ENCODE results near the gene DNM1.

Gene DNM1

DNA sequence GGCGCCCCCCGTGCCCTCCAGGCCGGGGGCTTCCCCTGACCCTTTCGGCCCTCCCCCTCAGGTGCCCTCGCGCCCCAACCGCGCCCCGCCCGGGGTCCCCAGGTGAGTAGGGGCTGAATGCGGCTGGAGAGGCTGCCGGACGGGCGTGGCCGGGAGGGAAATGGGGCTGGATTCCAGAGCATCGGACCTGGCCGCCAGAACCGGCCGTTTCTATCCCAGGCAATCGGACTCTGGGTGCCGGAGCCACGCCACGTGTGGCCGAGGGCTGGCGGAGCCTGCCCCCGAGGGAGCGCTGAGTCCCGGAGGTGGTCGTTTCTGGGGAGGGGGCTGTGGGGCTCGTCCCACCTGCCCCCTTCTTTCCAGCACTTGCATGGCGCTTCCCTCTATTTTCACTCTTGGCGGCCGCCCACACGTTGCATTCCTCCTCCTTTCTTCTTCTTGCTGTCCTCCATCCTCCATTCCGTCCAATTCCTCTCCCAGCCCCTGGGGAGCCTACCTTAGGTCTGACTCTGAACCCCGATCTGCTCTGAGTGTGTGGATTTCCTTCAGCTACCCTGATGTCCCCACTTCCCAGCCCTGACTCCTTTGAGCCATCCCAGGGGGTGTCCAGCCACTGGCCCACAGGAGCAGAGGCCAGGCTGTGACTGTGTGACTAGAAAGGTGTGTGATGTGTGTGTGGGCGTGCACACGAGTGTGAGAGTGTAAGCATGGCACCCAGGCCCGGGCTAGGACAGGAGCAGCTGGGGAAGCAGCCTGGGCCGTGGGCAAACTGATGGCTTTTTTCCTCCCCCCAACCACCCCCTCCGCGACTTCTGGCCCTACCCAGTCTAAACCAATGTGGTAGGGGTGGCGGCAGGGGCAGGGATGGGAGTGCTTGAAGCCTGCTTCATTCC is 47.9 kb downstream of the DNM1 start:
- DNase-seq (ENCODE audit: low read depth in 2 of 2) = no peak

DNA sequence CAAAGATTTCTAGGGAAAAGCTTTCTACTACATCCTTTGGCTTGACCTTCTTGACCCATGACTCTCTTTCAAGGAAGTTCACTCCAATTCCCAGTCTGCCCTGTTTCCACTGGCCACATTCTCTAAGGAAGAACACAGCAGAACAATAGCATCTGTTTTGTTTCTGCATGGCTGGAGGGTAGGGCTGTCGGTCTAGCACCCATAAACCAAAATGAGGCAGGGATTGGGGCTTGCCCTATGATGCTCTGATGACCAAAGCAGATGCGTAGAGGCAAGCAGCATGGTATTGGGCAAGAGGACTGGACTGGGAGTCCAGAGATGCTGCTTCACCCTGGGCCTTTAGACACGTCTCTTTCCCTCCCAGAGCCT is 48.5 kb downstream of the DNM1 start:
- no peak for DNase-seq (ENCODE audit: low read depth in 2 of 2)

DNA sequence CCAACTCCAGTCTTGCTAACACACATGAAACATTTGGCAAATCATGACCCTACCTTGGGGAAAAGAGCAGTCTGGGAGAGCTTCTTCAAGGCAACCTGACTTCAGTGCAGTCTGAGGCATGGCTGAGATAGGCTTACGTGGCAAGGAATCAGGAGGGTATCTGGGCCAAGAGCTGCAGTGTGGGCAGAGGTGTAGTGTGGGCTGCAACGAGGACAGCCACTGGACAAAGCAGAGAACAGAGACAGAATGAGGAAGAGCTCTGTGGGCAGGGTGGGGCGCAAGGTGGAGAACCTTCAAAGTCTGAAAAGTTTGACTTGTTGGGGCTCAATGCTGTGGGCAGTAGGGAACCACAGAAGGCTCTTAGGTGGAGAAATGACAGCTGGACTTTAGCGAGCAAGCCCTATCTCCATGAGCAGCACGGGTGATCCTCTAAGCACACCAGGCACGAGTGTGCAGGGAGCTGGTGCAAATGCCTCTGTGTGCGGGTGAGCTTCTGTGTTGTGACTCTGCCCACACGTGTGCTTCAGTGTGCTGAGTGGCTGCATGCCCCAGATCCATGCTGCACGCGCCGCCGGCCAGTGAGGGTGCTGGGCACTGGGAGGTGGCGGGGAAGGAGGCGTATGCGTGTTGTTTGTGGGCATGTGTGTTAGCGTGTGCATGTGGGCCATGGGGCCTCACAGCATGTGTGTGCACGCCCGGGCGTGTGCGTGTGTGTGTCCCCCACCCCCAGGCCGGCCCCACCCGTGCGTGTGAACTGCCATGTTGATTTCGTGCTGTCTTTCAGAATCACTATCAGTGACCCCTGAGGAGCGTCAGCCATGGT is 49.3 kb downstream of the DNM1 start:
- no peak for DNase-seq (ENCODE audit: low read depth in 2 of 2)

DNA sequence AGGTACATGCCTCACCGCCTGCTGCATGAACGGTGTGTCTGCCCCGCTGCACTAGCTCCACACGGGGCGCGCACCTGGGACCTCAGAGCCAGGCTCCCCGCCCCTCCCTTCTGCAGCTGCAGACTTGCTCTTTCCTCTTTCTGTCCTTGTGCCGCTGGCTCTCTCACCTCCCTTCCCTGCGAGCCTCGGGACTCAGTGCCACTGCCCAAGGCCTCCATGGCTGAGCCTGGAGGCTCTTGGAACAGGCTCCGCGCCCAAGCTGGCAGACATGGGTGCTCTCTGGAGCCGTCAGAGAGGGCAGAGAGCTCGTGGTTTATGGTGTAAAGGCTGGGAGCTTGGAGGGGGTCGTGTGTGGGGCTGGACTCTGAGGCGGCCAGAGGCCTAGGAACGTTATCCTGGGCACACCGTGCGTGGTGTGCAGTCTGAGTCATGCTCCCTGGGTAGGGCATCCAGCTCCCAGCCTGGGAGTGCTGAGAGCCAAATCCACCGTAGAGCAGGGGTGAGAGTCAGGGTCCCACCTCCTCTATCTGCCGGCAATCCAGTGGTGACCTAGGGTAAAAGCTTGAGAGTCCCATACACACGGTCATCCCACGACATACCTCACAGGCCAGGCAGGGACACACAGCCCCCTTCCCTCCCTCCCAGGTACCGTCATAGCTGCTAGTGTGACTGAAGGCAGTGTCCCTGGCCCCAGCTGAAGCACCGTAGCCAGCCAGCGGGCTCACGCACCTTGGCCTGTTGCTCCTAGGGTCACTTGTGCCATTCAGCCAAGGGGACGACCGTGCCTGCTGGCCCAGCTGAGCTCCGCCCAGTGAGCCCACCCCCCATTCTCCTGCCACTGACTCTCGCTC is 50.2 kb downstream of the DNM1 start:
- no peak for DNase-seq (ENCODE audit: low read depth in 2 of 2)

DNA sequence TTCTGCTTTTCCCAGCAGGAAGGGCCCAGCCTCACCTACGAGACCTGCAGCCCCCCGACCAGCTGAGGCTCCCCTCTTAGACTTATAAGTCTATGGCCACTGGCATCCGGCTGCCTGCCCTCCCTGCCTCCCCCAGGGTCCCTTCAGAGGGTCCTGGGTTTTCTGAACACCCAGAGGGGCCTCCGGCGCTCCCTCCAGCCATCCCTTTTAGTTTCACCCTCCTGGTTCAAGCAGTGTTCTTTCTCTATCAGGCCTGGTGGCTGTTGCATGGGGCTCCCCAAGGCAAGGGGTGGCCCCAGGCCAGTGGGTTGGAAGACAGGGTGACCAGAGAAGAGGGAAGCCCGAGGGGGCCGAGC is 50.8 kb downstream of the DNM1 start:
- DNase-seq (ENCODE audit: low read depth in 2 of 2) = no peak

DNA sequence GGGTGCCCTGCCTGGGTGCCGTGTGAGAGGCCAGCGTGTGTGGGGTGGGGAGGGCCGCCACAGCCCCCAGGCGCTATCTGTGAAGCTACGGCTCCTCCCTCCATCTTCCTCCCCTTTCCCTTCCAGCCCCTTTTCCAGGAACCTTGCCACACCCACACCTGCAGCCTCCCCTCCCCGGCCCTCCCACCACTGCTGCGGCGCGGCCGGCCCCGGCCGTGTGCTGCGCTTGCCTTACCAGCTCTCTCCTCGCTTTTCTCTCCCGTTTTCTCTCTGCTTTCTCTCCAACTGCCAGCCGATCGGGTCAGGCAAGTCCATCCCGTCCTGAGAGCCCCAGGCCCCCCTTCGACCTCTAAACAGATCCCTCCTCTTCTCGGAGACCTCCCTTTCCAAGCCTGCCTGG is 51.2 kb downstream of the DNM1 start:
- no peak for DNase-seq (ENCODE audit: low read depth in 2 of 2)

DNA sequence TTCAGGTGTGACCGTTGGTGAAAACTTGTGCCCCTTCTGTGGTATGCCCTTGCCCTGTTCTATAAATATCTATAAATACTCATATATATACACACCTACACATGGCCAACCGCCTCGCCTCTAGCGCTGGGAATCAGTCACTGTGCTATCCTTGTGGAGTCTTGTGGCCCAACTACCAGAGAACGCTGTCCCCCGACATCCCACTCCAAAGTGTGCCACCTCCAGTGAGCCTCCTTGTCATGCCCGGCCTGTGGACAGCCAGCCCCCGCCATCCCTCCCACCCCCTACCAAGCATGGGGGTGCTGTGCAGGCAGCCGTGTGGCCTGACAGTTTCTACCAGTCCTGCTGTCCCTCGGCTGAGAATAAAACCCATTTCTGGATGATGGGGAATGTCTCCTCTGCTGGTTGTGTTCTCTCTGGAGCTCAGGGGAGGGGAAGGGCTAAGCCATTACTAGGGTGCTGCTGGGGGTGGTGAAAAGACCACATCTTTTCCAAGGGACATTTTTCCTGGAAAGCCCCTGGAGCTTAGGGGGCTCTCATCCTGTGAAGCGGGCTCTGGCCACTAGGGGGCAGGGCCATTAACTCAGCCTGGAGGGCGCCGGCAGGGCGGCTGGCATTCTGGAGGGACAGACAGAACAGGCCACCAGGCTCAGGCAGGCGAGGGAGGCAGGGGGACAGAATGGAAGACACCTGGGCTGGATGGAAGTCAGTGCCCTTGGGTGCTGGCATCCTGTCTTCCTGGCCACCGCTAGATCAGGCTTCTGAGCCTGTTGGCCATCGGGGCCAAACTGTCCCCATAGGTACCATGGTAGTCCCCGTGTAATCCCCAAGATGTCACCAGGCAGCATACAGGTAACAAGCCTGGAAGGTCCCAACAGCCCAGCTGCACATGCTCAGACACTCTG is 51.9 kb downstream of the DNM1 start:
- DNase-seq (ENCODE audit: low read depth in 2 of 2) = peak in 1 of 2 donors; percentile 25

DNA sequence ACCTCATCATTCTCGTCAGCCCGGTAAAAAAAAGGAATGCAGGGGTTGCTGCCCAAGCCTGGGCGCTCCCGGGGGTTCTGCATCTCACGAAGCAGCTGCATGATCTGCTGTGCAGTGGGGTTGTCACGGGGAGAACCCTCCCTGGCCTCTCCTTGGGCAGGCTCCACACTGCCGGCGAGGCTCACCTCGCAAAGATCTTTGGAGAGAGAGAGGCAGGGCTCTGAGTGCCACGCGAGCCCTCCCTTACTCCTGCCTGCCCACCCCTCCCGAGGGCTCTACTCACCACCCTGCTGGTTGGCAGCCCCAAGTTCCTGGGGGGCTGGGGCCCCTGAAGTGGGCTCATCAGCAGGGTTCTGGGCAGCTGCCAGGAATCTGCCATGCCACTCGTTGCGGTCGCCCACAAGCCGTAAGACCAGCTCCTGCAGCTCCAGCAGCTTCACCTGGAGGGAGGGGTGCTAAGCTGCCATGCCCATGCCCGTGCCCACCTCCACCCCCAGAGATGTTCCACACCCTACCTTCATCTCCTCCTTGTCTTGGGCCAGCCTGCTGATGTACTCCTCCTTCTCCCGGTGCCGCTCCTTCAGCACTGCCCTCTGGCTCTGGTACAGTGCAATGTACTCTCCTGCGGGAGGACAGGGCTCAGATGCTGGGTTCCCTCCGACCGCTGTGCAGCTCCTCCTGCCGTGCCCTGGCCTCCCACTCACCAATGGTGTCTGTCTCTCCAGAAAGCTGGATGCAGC is 54.1 kb downstream of the DNM1 start:
- no peak for DNase-seq (ENCODE audit: low read depth in 2 of 2)

DNA sequence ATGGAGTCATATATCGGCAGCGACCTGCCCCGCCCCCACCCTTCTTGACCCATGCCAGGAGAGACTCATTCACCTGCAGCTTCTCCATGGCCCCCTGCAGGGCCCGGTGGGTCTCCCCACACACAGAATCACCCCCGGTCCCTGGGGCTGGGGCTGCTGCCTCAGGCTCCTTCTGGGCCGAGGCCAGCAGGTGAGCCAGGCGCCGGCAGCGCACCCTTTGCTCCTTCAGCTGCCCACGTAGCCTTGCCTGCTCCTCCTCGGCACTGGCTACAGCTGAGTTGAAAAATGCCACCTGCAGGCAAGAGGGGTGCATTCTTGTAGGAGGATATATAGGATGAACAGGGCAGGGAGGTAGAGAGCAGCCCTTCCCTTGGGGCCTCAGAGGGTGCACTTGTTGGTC is 54.7 kb downstream of the DNM1 start:
- no peak for DNase-seq (ENCODE audit: low read depth in 2 of 2)

DNA sequence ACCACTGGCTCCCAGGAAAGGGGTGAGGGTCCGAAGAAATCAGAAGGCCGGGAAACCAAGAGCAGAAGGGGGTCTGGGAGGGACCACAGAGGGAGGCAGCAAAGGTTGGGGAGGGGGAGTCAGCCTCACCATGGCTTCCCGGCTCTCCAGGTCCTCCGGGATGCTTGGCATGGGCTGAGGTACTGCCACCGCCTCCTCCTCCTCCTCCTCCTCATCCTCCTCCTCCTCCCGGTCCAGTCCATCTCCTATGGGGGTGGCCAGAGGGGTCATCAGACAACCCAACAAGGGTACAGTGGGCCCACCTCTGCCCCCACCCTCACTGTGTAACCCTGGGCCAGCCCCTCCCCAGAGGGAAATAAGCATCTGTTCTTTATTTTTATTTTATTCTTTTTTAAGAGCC is 55.1 kb downstream of the DNM1 start:
- no peak for DNase-seq (ENCODE audit: low read depth in 2 of 2)

DNA sequence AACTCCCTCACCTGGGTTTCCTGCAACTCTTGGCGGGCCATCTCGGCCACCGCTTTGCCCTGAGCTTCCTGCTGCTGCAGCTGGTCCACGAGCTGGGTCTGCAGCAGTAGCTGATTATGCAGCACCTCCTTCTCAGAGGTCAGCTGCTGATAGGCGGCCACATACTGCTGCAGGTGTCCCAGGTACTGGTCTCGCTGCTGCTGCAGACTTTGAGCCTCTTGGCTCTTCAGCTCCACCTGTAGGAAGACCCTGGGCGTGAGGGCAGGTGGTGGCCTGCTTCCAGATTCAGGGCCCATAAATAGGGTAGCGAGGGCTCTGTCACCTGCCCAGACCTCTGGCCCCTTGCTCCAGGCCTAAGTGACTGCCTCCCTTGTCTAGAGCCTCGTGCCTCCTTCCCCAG is 56.0 kb downstream of the DNM1 start:
- no peak for DNase-seq (ENCODE audit: low read depth in 2 of 2)

DNA sequence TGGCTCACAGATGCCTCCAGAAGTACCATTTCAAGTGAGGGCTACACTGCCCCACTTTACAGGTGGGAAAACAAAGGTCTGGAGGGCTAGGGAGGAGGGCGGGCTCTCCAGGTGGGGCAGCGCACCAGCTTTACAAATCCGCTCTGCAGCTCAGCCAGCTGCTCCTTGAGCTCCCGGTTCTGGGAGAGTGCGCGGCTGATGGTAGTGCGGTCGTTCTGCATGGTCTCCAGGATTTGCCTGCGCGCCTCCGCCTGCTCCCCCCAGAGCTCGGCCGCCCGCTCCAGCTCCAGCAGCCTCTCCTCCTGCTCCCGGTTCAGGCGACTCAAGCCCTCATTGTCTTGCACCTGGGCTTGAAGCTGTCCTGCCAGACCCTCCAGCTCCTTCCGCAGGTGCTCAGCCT is 57.2 kb downstream of the DNM1 start:
- no peak for DNase-seq (ENCODE audit: low read depth in 2 of 2)

DNA sequence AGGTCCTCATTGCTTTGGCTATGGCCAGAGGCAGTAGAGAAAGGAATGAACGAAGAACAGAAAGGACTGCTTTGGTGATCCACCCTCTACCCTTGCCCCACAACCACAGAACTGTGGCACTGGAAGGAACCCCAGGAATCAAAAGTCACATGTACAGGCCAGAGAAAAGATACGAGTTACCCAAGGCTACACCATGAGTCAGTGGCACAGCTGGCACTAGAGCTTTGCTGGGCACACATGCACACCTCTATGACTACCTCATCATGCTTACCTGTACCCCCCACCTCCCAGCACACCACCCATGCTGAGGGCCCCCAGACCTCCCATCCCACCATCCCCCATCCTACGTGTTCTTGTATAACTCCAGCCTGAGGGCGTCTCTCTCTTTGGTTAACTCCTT is 59.5 kb downstream of the DNM1 start:
- no peak for DNase-seq (ENCODE audit: low read depth in 2 of 2)

DNA sequence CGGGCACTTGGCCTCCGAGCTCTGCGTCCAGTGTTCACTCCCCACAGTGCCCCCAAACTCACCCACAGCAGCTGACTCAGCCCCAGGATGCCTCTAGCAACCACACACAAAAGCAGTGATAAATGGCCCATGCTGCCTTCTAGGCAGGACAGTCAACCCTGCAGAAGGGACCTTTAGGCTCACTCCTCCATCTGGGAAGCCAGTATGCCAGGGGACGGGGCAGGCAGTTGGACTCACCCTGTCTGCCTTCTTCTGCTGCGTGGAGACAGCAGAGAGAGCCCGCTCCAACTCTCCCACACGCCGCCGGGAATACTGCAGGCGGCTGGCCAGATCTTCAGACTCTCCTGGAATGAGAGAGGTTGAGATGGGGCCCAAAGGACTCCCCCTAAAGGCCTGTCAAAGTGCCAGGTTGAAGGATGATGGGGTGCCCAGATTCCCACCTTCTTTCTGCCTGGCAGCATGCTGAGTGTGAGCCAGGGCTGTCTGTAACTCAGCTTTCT is 62.2 kb downstream of the DNM1 start:
- no peak for DNase-seq (ENCODE audit: low read depth in 2 of 2)

DNA sequence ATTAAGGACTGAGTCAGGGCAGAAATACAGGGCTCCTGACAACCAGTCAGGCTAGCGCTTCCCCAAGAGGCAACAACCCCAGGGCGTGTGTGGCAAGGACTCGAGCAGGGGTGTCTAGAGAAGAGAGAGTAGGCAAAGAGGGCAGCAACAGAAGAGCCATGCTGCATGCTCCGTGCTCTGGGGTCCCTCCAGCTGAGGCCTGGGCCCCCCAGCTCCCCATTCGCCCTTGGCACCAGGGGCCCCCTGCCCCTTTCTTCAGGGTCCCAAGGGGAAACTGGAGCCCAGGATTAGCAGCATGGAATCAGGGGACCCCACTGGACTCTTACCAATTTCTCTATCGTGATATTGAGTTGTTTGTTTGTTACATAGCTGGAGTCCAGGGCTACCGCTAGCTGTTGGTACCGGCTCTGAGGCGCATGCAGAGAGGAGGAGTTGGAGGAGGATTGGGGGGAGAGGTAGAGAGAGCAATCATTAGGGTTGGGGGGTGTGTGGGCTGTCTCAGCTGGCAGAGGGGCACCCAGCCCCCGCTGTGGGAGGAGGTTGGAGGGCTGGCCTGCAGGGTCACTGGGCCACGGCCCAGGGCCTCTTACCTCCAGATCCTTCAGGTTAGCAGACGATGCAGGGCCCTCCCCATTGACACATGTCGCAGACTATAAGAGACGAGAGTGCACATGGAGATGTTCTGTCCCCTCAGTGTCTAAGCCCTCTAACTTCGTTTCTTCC is 63.9 kb downstream of the DNM1 start:
- DNase-seq (ENCODE audit: low read depth in 2 of 2) = no peak

DNA sequence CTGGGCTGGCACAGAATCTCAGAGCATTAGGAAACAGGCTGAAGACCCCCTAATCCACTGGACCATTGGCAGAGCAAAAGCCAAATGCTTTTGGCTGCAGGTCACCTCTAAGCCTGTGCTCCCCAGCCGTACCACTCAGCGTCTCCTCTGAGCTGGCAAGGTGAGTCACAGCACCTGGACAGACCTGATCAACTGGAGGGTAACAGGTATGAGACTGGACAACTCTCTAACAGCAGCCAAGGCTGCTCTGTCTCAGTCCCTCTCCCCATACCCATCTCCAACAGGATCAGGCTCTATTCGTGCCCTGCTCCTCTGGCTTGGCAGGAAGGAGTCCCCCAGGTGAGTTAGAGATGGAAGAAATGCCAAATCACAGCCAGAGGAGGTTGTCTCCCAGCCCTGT is 67.9 kb downstream of the DNM1 start:
- no peak for DNase-seq (ENCODE audit: low read depth in 2 of 2)

DNA sequence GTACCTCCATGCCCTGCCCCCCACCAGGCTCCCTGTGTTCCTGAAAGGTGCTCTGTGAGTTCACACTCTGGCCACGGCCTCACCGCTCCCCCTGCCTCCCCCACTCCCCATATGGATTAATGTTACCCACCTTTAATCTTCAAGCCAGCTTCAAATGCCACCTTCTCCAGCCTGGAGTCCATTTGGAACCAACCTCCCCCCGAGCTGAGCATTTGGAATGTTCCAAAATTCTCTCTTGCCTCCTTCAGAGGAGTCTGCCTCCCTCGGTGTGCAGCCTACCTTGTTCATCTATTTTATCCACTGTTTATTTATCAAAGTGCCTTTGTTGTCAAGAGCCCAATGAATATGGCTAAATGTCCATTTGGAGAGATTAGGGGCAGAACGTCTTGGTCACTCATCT is 68.3 kb downstream of the DNM1 start:
- no peak for DNase-seq (ENCODE audit: low read depth in 2 of 2)

DNA sequence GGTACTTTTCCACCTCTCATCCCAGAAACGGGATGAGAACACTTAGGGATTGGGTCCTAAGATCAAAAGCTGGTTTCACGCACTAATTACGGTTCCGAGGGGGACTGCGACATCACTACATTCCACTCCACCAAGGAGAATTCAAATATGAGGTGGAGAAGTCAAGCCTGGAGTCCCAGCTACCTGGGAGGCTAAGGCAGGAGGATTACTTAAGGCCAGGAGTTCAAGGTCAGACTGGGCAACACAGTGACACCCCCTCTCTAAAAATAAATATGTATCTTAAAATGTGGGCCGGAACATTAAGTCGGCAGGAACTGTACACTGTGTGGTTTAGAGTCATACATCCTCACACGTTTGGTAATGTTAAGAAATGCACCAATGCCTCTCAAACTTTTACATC is 71.1 kb downstream of the DNM1 start:
- no peak for DNase-seq (ENCODE audit: low read depth in 2 of 2)

DNA sequence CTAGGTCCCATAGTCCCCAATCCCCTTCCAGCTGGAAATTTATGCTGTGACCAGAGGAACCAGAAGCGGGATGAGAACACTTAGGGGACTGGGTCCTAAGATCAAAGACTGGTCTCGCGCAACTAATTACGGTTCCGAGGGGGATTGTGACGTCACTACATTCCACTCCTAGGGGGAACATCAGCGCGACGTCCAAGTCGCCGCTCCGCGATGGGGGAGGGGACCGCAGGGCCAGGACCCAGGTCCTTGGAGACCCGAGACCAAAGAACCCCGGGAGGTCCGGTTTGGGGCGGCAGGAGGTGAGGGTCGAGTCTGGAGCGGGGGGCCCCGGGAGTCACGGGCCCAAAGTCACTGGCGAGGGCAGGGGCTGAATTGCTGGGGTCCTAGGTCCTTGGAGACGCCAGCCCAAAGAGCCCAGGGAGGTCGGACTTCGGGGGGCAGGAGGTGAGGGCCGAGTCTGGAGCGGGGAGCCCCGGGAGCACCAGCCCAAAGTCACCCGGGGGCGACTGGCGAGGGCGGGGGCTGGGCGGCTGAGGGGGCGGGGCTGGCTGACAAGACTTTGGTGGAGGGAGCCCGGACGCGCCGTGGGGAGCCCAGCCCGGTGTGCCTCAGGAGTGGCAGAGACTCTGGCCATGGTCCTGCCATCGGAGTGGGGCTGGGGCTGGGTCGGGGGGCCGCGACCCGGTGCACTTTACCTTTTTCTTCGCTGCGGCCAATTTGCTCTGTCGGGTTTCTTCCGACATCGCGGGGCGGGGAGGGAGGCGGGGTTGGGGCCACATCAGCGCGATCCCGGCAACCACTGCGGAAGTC is 72.2 kb downstream of the DNM1 start, which contains the start of gene GOLGA2:
TSS of gene GOLGA2 (minus strand) at position 810 of the 810 bp plus-strand sequence. CDS start at position 779, 31 bp downstream.
- DNase-seq (ENCODE audit: low read depth in 2 of 2) = peak in 1 of 2 donors; percentile 16

All from stimulated activated CD8-positive, alpha-beta memory T cell treated with anti-CD3 and anti-CD28 coated beads, Interleukin-7, amount 100 ng/mL, for 4 hours (primary cell).